GM23338 (cell line): ENCODE data around the gene FAM149B1. TPM values are rescaled to one million over a fixed set of nuclear protein-coding genes. Genes with fewer than 3 reads are reported as not detected.

Experiments used
- ATAC-seq: fragments of 200-7000 bp; cut with Tn5 transposase; 3 replicates; pipeline ENCODE4 v1.9.1; 2020
- DNase-seq: peaks from one replicate; pipeline ENCODE4 v3.0.0-alpha.2; 2015; ENCODE audit warnings: low spot score
- H2AFZ ChIP-seq: fragments of 200-600 bp; sonication (generic); 2 replicates; pipeline ENCODE4 v1.8.0; 2016; ENCODE audit warnings: antibody characterized with exemption, mild to moderate bottlenecking, moderate library complexity
- H3F3A ChIP-seq: fragments of 200-600 bp; sonication (generic); replicated peaks from 2 replicates; pipeline ENCODE4 v1.8.0; 2017; ENCODE audit warnings: antibody characterized with exemption, mixed run types, low read depth
- H3K27ac ChIP-seq: fragments of 200-600 bp; sonication (generic); 2 replicates; pipeline ENCODE4 v1.6.1; 2016; ENCODE audit warnings: low read depth
- H3K27me3 ChIP-seq: fragments of 200-600 bp; sonication (generic); 2 replicates; pipeline ENCODE4 v1.8.0; 2016; ENCODE audit warnings: mild to moderate bottlenecking, mixed run types, moderate library complexity; ENCODE audit not compliant: insufficient read depth
- H3K36me3 ChIP-seq: fragments of 200-600 bp; sonication (generic); 2 replicates; pipeline ENCODE4 v1.8.0; 2016; ENCODE audit warnings: mild to moderate bottlenecking; ENCODE audit not compliant: insufficient read depth
- H3K4me1 ChIP-seq: fragments of 200-600 bp; sonication (generic); 2 replicates; pipeline ENCODE4 v1.8.0; 2016; ENCODE audit warnings: mild to moderate bottlenecking, moderate library complexity; ENCODE audit not compliant: insufficient read depth
- H3K4me2 ChIP-seq: fragments of 200-600 bp; sonication (generic); 2 replicates; pipeline ENCODE4 v1.7.1; 2017; ENCODE audit warnings: mixed run types
- H3K4me3 ChIP-seq: fragments of 200-600 bp; sonication (generic); 2 replicates; pipeline ENCODE4 v1.6.1; 2016; ENCODE audit warnings: mixed run types
- H3K79me2 ChIP-seq: fragments of 200-600 bp; sonication (generic); replicated peaks from 2 replicates; pipeline ENCODE4 v1.8.0; 2017; ENCODE audit warnings: mild to moderate bottlenecking; ENCODE audit not compliant: insufficient read depth
- H3K9me2 ChIP-seq: fragments of 200-600 bp; sonication (generic); 2 replicates; pipeline ENCODE4 v1.8.0; 2017; ENCODE audit not compliant: insufficient read depth
- H4K20me1 ChIP-seq: fragments of 200-600 bp; sonication (generic); replicated peaks from 2 replicates; pipeline ENCODE4 v1.8.0; 2017; ENCODE audit warnings: mild to moderate bottlenecking; ENCODE audit not compliant: insufficient read depth
- H3K27ac Mint-ChIP-seq: 2 replicates; pipeline ENCODE4 v1.8.0; 2020; ENCODE audit warnings: inconsistent platforms, mild to moderate bottlenecking, moderate library complexity, mixed read lengths
- H3K27me3 Mint-ChIP-seq: 3 replicates; pipeline ENCODE4 v1.8.0; 2022; ENCODE audit warnings: low read depth, mild to moderate bottlenecking, moderate library complexity, mixed read lengths, inconsistent platforms; ENCODE audit not compliant: insufficient read depth, poor library complexity
- H3K36me3 Mint-ChIP-seq: 3 replicates; pipeline ENCODE4 v1.8.0; 2021; ENCODE audit warnings: low read depth, mild to moderate bottlenecking, inconsistent platforms, moderate library complexity, mixed read lengths
- H3K4me1 Mint-ChIP-seq: 3 replicates; pipeline ENCODE4 v1.8.0; 2020; ENCODE audit warnings: mild to moderate bottlenecking, inconsistent platforms, mixed read lengths
- H3K4me3 Mint-ChIP-seq: 3 replicates; pipeline ENCODE4 v1.8.0; 2021; ENCODE audit warnings: moderate library complexity, mild to moderate bottlenecking, inconsistent platforms, mixed read lengths
- H3K9me3 Mint-ChIP-seq: 3 replicates; pipeline ENCODE4 v1.8.0; 2020; ENCODE audit warnings: moderate library complexity, mild to moderate bottlenecking, inconsistent platforms, mixed read lengths
- CREB1 ChIP-seq: fragments of 250-450 bp; sonication (Bioruptor Pico); IDR thresholded peaks from 2 replicates; pipeline ENCODE4 v1.5.0; 2020; ENCODE audit warnings: low read depth, mild to moderate bottlenecking, moderate library complexity
- CTCF ChIP-seq, 2 experiments: fragments of 200-600 bp in 1 of 2; sonication (generic) in 1 of 2; conservative IDR thresholded peaks; 2 replicates each; pipeline versions ENCODE4 v1.5.1 to v1.6.1; 2016 to 2017; ENCODE audit warnings: antibody characterized with exemption in 2 of 2, low read depth in 2 of 2, mild to moderate bottlenecking in 2 of 2, moderate library complexity in 1 of 2
- EZH2 ChIP-seq: fragments of 200-600 bp; sonication (generic); IDR thresholded peaks from one replicate; pipeline ENCODE4 v1.8.0; 2017; ENCODE audit warnings: antibody characterized with exemption, mild to moderate bottlenecking, low read depth; ENCODE audit not compliant: unreplicated experiment
- EZH2phosphoT487 ChIP-seq: fragments of 200-600 bp; sonication (generic); IDR thresholded peaks from one replicate; pipeline ENCODE4 v1.8.1; 2018; ENCODE audit warnings: antibody characterized with exemption; ENCODE audit not compliant: unreplicated experiment
- JUNB ChIP-seq: IDR thresholded peaks from one replicate; pipeline ENCODE4 v1.6.1; 2016; ENCODE audit warnings: antibody characterized with exemption; ENCODE audit not compliant: unreplicated experiment
- NANOG ChIP-seq: IDR thresholded peaks from 2 replicates; pipeline ENCODE4 v1.6.1; 2016; ENCODE audit warnings: antibody characterized with exemption, borderline replicate concordance
- POLR2AphosphoS5 ChIP-seq: IDR thresholded peaks from 2 replicates; pipeline ENCODE4 v1.6.1; 2016; ENCODE audit warnings: antibody characterized with exemption, low read depth
- REST ChIP-seq: IDR thresholded peaks from one replicate; pipeline ENCODE4 v1.6.1; 2018; ENCODE audit warnings: antibody characterized with exemption; ENCODE audit not compliant: unreplicated experiment
- STAT1 ChIP-seq: IDR thresholded peaks from one replicate; pipeline ENCODE4 v1.6.1; 2016; ENCODE audit warnings: antibody characterized with exemption; ENCODE audit not compliant: unreplicated experiment
- ZNF114 ChIP-seq: fragments of 250-450 bp; sonication (Bioruptor Pico); IDR thresholded peaks from 2 replicates; pipeline ENCODE4 v1.5.0; 2020; ENCODE audit warnings: mild to moderate bottlenecking, moderate library complexity
- ZNF331 ChIP-seq: fragments of 250-450 bp; sonication (Bioruptor Pico); IDR thresholded peaks from 2 replicates; pipeline ENCODE4 v1.5.0; 2020; ENCODE audit warnings: low read depth, mild to moderate bottlenecking, moderate library complexity
- ZNF462 ChIP-seq: fragments of 250-450 bp; sonication (Bioruptor Pico); IDR thresholded peaks from 2 replicates; pipeline ENCODE4 v1.5.0; 2020; ENCODE audit warnings: mild to moderate bottlenecking, moderate library complexity
- polyA plus RNA-seq: library from polyadenylated mRNA; unstranded; fragments of >200 nt; fragmentation: Nextera tagmentation; extraction: Ambion mirVana; gene quantifications from 2 replicates; pipeline ENCODE4 v1.2.1, GENCODE V29; 2016
- total RNA-seq: library from RNA; depleted of rRNA; stranded (reverse); fragments of >200 nt; shearing (Covaris generic); gene quantifications from 2 replicates; pipeline ENCODE4 v1.2.3, GENCODE V29; 2014

Gene FAM149B1
- total and polyA plus RNA-seq, 2 experiments from 2014 or later = 11.2 to 19.3 TPM

GRCh38 chr10:73190188-73190587, 22.3 kb downstream of the FAM149B1 start (continued):
- TF ChIP-seq CTCF (conservative IDR thresholded peaks at IDR 0.05; ENCODE audit: low read depth in 2 of 2) (no peak), EZH2 (no peak)

- H3K4me1 Mint-ChIP-seq = no peaks in the 10 kb centered on the region
- H3K27me3 Mint-ChIP-seq = peaks cover 2% of the 10 kb centered on the region
- Histone ChIP-seq H2AFZ (no peak overlapping the region), H3K4me1 (no peaks in the 10 kb centered on the region), H3K36me3 (no peaks in the 10 kb centered on the region), H3K27me3 (no peaks in the 10 kb centered on the region), H3K79me2 (no peaks in the 10 kb centered on the region), H4K20me1 (no peaks in the 10 kb centered on the region), H3F3A (no peaks in the 10 kb centered on the region), H3K4me2 (no peak overlapping the region), H3K4me3 (no peak overlapping the region), H3K27ac (no peak overlapping the region), H3K9me2 (no peaks in the 10 kb centered on the region)
- no peak for ATAC-seq
- H3K36me3 Mint-ChIP-seq = peaks cover 39% of the 10 kb centered on the region
- no peak for DNase-seq
- H3K9me3 Mint-ChIP-seq = peaks cover 33% of the 10 kb centered on the region
- H3K4me3 Mint-ChIP-seq = no peak overlapping the region
- TF ChIP-seq STAT1 (no peak), JUNB (no peak), POLR2AphosphoS5 (no peak), CREB1 (CRISPR knock-in tag) (no peak), NANOG (no peak), EZH2phosphoT487 (no peak), REST (no peak), ZNF331 (CRISPR knock-in tag) (no peak), ZNF114 (CRISPR knock-in tag) (no peak), EZH2 (no peak), ZNF462 (CRISPR knock-in tag) (no peak), CTCF (conservative IDR thresholded peaks at IDR 0.05; ENCODE audit: low read depth in 2 of 2) (no peak)
- no peak overlapping the region for H3K27ac Mint-ChIP-seq
These were observed 37.2 kb downstream of the FAM149B1 start for GRCh38 chr10:73205081-73205480.
